HL-60 (cell line): ENCODE measurements around the gene SPOP.

Experiments
- DNase-seq, 2 experiments: peaks; one replicate each; pipeline ENCODE4 v3.0.0-alpha.2; 2010 to 2020; ENCODE audit warnings: low read depth in 1 of 2, low spot score in 1 of 2
- H3K27ac ChIP-seq: fragments of 250-450 bp; sonication (Bioruptor Pico); replicated peaks from 2 replicates; pipeline ENCODE4 v1.5.1; 2020; ENCODE audit warnings: mild to moderate bottlenecking, moderate library complexity
- H3K27me3 ChIP-seq: fragments of 250-450 bp; sonication (Bioruptor Pico); 2 replicates; pipeline ENCODE4 v1.5.1; 2021; ENCODE audit warnings: mild to moderate bottlenecking, moderate library complexity; ENCODE audit not compliant: insufficient read depth, poor library complexity, severe bottlenecking
- H3K4me3 ChIP-seq: replicated peaks from 2 replicates; pipeline ENCODE4 v1.5.1; 2011; ENCODE audit warnings: mild to moderate bottlenecking, control low read depth, low read length; ENCODE audit not compliant: insufficient read depth
- CTCF ChIP-seq: IDR thresholded peaks from one replicate; pipeline ENCODE4 v1.5.1; 2011; ENCODE audit warnings: low read length, control low read depth, inconsistent platforms; ENCODE audit not compliant: insufficient read depth
- GABPA ChIP-seq: IDR thresholded peaks from 2 replicates; pipeline ENCODE4 v1.6.1; 2012; ENCODE audit warnings: low read depth
- POLR2AphosphoS5 ChIP-seq: IDR thresholded peaks from 2 replicates; pipeline ENCODE4 v1.6.1; 2012; ENCODE audit warnings: low read depth
- REST ChIP-seq: IDR thresholded peaks from 2 replicates; pipeline ENCODE4 v1.6.1; 2012; ENCODE audit warnings: low read depth; ENCODE audit not compliant: insufficient replicate concordance
- SPI1 ChIP-seq: IDR thresholded peaks from 2 replicates; pipeline ENCODE4 v1.6.1; 2012; ENCODE audit warnings: low read depth, mild to moderate bottlenecking, borderline replicate concordance

SPOP gene

GRCh38 chr17:49610883-49611584 lies 66.9 kb downstream of the SPOP start:
- H3K27ac ChIP-seq: no peak overlapping the region
- H3K27me3 ChIP-seq: no peaks in the 10 kb centered on the region
- DNase-seq: no peak
- H3K4me3 ChIP-seq: no peak overlapping the region
- no peak for TF ChIP-seq POLR2AphosphoS5
- TF ChIP-seq GABPA: no peak
- no peak for TF ChIP-seq REST
- TF ChIP-seq SPI1: no peak
- TF ChIP-seq CTCF: no peak

GRCh38 chr17:49604314-49604869 lies 73.5 kb downstream of the SPOP start:
- DNase-seq: no peak
- no peak for TF ChIP-seq GABPA
- no peaks in the 10 kb centered on the region for H3K27me3 ChIP-seq
- H3K4me3 ChIP-seq: no peak overlapping the region
- H3K27ac ChIP-seq: no peak overlapping the region

GRCh38 chr17:49603720-49604119 lies 74.2 kb downstream of the SPOP start:
- no peak overlapping the region for H3K4me3 ChIP-seq
- no peak overlapping the region for H3K27ac ChIP-seq
- H3K27me3 ChIP-seq: no peaks in the 10 kb centered on the region
- no peak for DNase-seq
- TF ChIP-seq POLR2AphosphoS5: no peak
- TF ChIP-seq SPI1: no peak
- TF ChIP-seq GABPA: no peak
- TF ChIP-seq REST: no peak

GRCh38 chr17:49603238-49603637 lies 74.7 kb downstream of the SPOP start:
- DNase-seq: no peak
- TF ChIP-seq GABPA (no peak), REST (no peak), SPI1 (no peak), POLR2AphosphoS5 (no peak), CTCF (no peak)
- Histone ChIP-seq H3K27ac (no peak overlapping the region), H3K27me3 (no peaks in the 10 kb centered on the region), H3K4me3 (no peak overlapping the region)
